GM12874 (cell line): Measurements from ENCODE around the gene ADAMTS17.

Experiments used
- TF ChIP-seq, protein P1 (sequence below): IDR thresholded peaks from 2 replicates; pipeline ENCODE4 v1.5.1; 2011; ENCODE audit warnings: low read depth, mild to moderate bottlenecking, control low read depth, low read length, moderate library complexity; ENCODE audit not compliant: insufficient read depth

ADAMTS17 gene

DNA sequence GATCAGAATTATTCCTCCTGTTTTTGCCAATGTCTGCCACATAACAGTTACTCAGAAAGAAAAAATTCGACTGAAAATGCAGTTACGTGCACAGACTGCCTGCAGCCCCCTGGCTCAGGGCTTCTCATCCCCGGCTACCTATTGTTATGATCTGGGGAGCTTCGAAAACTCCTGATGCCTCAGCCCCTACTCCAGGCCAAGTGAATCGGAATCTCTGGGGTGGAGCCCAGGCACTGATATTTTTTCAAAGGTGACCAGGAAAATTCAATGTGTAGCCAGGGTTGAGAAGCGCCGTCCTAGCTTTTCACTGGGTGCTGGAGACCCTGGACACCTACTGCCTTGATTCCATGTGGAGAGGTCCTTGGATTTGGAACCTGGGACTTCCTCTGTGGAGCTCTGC, 8.5 kb downstream of the ADAMTS17 start:
- TF ChIP-seq, protein P1, sequence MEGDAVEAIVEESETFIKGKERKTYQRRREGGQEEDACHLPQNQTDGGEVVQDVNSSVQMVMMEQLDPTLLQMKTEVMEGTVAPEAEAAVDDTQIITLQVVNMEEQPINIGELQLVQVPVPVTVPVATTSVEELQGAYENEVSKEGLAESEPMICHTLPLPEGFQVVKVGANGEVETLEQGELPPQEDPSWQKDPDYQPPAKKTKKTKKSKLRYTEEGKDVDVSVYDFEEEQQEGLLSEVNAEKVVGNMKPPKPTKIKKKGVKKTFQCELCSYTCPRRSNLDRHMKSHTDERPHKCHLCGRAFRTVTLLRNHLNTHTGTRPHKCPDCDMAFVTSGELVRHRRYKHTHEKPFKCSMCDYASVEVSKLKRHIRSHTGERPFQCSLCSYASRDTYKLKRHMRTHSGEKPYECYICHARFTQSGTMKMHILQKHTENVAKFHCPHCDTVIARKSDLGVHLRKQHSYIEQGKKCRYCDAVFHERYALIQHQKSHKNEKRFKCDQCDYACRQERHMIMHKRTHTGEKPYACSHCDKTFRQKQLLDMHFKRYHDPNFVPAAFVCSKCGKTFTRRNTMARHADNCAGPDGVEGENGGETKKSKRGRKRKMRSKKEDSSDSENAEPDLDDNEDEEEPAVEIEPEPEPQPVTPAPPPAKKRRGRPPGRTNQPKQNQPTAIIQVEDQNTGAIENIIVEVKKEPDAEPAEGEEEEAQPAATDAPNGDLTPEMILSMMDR: no peak

DNA sequence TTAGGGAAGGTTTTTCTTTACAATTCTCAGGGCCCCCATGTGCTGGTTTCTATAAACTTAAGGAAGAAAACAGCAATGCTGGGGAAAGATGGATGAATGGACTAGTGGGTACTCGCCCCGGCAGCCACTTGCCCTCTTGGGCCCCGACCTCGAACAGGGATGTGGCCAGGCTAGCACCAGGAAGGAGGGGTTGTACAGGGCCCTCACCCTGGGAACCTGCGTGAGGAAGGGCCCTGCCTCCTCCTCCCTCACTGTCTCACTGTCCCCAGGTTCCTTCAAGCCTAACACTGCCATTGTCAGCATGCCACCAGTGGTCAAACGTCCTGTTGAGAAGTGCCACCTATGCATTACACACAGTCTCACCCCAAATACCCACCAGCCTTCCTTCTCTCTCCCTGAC, 9.1 kb downstream of the ADAMTS17 start:
- TF ChIP-seq, protein P1: no peak

- TF ChIP-seq, protein P1: no peak
These were observed 9.5 kb downstream of the ADAMTS17 start for GRCh38 chr15:100332231-100332630.

GRCh38 chr15:100330629-100331215, 11.1 kb downstream of the ADAMTS17 start:
- TF ChIP-seq, protein P1: no peak

GRCh38 chr15:100330221-100330620, 11.6 kb downstream of the ADAMTS17 start:
- TF ChIP-seq, protein P1: no peak

DNA sequence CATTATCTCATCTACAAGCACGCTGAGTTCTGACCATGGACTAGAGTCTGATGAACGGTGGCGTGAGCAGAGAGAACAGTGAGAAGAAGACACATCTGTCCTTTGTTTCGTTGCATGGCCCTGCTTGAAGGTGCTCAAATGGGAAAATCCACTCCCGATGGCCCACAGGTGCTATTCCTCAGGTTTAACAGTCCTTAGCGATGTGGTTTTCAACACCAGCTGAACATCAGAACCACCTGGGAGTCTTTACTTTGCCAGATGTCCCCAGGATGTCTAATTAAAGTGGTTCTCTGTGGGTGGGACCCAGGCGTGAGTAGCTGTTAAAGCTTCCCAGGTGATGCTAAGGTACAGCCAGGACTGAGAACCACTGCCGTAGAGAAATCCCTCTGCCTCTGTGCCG, 13.0 kb downstream of the ADAMTS17 start:
- TF ChIP-seq, protein P1: no peak

DNA sequence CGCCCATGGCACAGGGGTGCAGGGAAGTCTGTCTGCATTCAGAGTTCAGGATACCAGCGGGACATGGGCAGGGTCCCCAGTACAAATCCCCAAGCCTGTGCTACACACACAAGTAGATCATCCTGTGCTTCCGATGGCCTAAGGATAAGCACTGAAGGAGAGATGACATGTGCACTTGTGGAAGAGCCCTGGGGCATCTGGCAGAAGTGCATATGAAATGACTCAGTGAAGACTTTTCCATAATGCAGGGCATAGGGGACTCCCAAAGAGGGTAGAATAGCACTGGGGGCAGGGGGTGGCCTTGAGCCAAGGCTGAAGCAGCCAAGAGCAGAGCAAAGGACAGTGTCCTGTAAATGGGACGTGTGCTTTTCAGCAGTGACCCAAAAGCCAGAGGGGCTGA, 22.9 kb downstream of the ADAMTS17 start:
- TF ChIP-seq, protein P1: no peak
